Ovary (tissue), 9 donors: ENCODE measurements around the gene FLNA. TPM values are rescaled to one million over a fixed set of nuclear protein-coding genes. Genes with fewer than 3 reads are reported as not detected.

Experiments
- DNase-seq, 5 donors: peaks; one replicate each; pipeline ENCODE4 v3.0.0-alpha.2; 2019 to 2020
- H3K27ac ChIP-seq, 2 donors: fragments of 200-600 bp; one replicate each; pipeline versions ENCODE4 v1.5.1 to v1.8.0; 2019 to 2022
- H3K27me3 ChIP-seq: fragments of 200-600 bp; one replicate; pipeline ENCODE4 v1.8.0; 2022
- H3K36me3 ChIP-seq: fragments of 200-600 bp; sonication (generic); one replicate; pipeline ENCODE4 v1.5.1; 2019
- H3K4me1 ChIP-seq: one replicate; pipeline ENCODE4 v1.8.1; 2013; ENCODE audit warnings: mild to moderate bottlenecking, moderate library complexity; ENCODE audit not compliant: insufficient read depth
- H3K4me3 ChIP-seq: fragments of 200-600 bp; sonication (generic); one replicate; pipeline ENCODE4 v1.5.1; 2017
- H3K9me3 ChIP-seq, 2 donors: fragments of 200-600 bp in 1 of 2; sonication (generic) in 1 of 2; one replicate each; pipeline versions ENCODE4 v1.5.1 to v1.8.1; 2013 to 2019; ENCODE audit warnings: mild to moderate bottlenecking in 1 of 2, moderate library complexity in 1 of 2
- EP300 ChIP-seq: sonication (generic); formaldehyde crosslinking; IDR thresholded peaks from one replicate; pipeline ENCODE4 v1.6.1; 2017; ENCODE audit warnings: antibody characterized with exemption
- POLR2A ChIP-seq: fragments of 450-650 bp; IDR thresholded peaks from one replicate; pipeline ENCODE4 v1.6.1; 2017; ENCODE audit warnings: antibody characterized with exemption, mild to moderate bottlenecking, moderate library complexity
- WGBS, 3 donors: extraction: QIAGEN DNeasy Blood & Tissue Kit in 1 of 3; methylation state at CpG; one replicate each; pipeline versions ENCODE4 v1.1.5 to v1.1.7; 2013 to 2017; 5-methylcytosine and 5-hydroxymethylcytosine counted together
- intact Hi-C, 4 donors: fragments of 100-400 bp; cut with DNase I; formaldehyde crosslinking; loops; one replicate each; pipeline versions ENCODE4 v1.11.0 to v1.15.1; 2022 to 2023
- polyA plus RNA-seq, 2 donors: library from polyadenylated mRNA; stranded (reverse); fragments of 200-250 nt in 1 of 2; fragments of 350-450 nt in 1 of 2; fragmentation: Illumina TruSeq in 1 of 2; extraction: RNeasy Lipid Tissue Mini Kit (QIAGEN cat#74804) in 1 of 2; gene quantifications; one replicate each; pipeline ENCODE4 v1.2.3, GENCODE V29; 2013 to 2014
- total RNA-seq, 7 donors: library from RNA; depleted of rRNA in 2 of 7; stranded (reverse); fragments of >200 nt in 2 of 7; fragmentation: NEBNext Ultra II Directional in 3 of 7; extraction: Animal tissue kit (Norgen Biotek cat#: 25700) in 3 of 7; gene quantifications; one replicate each; pipeline versions ENCODE4 v1.1.0 to v1.2.4, GENCODE V29; 2016 to 2023
- TF ChIP-seq, protein P1 (sequence below), 3 donors: fragments of 450-650 bp in 2 of 3; fragments of 200-600 bp in 1 of 3; IDR thresholded peaks; one replicate each; pipeline versions ENCODE4 v1.5.1 to v1.8.0; 2016 to 2022; ENCODE audit warnings: antibody characterized with exemption in 3 of 3, mild to moderate bottlenecking in 1 of 3
- donor health status: DM: no; HTN: no; CAD: no; lungs with moderate emphysema.
- donor health status: DM: no; HTN: no; CAD: no.
- donor health status: Bipolar disorder and iron deficiency.
- donor health status: DM: yes; HTN: yes; CAD: no.
- donor health status: DM: no; HTN: no; CAD: no.
- donor health status: DM: yes; HTN: yes; CAD: no.

Gene FLNA
- total and polyA plus RNA-seq, 9 donors: 327 to 2,249 (median 885) TPM

DNA sequence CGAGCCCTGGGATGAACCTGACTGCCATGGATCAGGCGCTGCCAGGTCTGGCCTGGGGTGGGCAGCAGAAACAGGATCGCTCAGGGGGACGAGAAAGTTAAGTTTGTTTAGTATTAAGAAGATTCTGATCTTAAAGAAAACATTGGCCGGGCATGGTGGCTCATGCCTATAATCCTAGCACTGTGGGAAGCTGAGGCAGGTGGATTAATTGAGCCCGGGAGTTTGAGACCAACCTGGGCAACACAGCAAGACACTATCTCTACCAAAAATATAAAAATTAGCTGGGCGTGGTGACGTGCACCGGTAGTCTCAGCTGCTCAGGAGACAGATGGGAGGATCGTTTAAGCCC lies 696 bp upstream of the FLNA start:
- intact Hi-C loops: no loop called here
- no peaks in the 10 kb centered on the region for H3K36me3 ChIP-seq
- no peaks in the 10 kb centered on the region for H3K4me1 ChIP-seq
- no peak for DNase-seq
- peak overlapping the region; percentile 76 to 77 for H3K27ac ChIP-seq
- H3K9me3 ChIP-seq: no peaks in the 10 kb centered on the region
- H3K27me3 ChIP-seq: no peaks in the 10 kb centered on the region
- H3K4me3 ChIP-seq: peak overlapping the region; percentile 55
- WGBS, 3 donors: 63 to 65% (median 64%) methylated on average over 10 of the region's 10 CpGs
- TF ChIP-seq POLR2A: no peak
- TF ChIP-seq, protein P1, sequence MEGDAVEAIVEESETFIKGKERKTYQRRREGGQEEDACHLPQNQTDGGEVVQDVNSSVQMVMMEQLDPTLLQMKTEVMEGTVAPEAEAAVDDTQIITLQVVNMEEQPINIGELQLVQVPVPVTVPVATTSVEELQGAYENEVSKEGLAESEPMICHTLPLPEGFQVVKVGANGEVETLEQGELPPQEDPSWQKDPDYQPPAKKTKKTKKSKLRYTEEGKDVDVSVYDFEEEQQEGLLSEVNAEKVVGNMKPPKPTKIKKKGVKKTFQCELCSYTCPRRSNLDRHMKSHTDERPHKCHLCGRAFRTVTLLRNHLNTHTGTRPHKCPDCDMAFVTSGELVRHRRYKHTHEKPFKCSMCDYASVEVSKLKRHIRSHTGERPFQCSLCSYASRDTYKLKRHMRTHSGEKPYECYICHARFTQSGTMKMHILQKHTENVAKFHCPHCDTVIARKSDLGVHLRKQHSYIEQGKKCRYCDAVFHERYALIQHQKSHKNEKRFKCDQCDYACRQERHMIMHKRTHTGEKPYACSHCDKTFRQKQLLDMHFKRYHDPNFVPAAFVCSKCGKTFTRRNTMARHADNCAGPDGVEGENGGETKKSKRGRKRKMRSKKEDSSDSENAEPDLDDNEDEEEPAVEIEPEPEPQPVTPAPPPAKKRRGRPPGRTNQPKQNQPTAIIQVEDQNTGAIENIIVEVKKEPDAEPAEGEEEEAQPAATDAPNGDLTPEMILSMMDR (IDR thresholded peaks at IDR 0.05): no peak
- no peak for TF ChIP-seq EP300

DNA sequence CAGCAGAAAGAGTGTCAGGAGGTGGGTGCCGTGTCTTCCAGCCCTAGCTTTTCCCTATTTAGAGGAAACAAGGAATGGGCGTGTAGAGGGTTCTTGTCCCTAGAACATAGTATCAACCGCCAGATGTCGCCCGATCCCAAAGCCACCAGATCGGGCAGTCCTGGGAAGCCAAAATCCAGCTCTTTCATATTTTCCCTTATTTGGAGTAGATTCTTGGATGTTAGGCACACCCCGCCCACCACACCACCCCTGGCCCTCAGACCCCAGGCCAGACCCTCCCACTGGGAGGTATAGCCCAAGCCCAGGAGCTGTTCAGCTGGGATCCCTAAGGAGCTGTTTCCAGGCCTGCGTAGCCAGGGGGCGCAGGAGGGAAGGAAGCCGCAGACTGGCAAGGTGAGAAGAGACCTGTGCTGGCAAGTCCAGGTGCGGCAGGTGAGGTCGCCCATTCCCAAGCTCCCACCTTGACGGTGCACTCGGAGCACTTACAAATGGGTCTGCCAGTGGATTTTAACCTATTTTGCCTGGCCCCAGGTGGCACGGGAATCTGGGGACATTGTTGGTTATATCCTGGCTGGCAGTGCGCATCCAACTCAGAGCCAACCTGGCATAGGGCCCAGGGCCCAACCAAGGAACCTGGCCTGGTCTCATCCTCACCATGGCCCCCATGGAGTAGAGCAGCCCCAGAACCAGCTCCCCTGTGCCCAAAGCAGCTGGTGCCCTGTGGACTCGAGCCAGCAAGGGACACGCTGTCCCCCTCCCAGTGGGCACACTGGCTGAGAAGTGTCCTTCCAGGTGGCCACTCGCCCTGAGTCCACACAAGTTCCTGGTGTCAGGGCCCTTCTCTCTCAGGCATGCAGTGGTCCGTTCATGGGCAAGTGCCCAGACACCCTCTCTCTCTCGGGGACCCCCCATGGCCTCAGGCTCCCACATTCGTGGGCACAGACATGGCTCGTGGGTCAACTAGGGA lies 811 bp downstream of the FLNA start:
- no peaks in the 10 kb centered on the region for H3K36me3 ChIP-seq
- no peaks in the 10 kb centered on the region for H3K27me3 ChIP-seq
- H3K27ac ChIP-seq: peak overlapping the region; percentile 76 to 77
- H3K9me3 ChIP-seq: no peaks in the 10 kb centered on the region
- peak overlapping the region; percentile 55 for H3K4me3 ChIP-seq
- 38 to 44% (median 41%) methylated on average over 23 of the region's 23 CpGs for WGBS, 3 donors
- TF ChIP-seq POLR2A (no peak), EP300 (no peak)
- TF ChIP-seq, protein P1 (IDR thresholded peaks at IDR 0.05): peak; percentile 21 to 67 (median 57)
- peak; percentile 63 to 76 (median 70) for DNase-seq
- H3K4me1 ChIP-seq: no peaks in the 10 kb centered on the region
- intact Hi-C loops: no loop called here

DNA sequence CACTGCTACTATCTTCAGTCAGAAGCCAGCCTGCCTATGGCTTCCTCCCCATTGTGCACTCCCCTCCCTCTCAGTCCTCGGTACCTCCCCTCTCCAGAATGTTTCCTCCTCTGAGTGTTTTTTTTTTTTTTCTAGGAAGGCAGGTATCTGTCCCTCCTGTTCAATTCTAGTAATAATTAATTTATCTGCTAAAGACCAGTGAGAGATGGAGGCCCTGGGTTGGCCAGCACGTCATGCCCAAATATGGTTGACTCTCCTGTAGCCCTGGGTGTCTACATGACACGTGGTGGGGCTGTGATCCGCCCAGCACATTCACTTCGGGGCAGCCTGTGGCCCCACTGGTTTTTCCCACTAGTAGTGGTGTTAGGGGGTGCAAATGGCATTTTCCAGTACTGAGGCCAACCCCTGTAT lies 1.8 kb downstream of the FLNA start:
- intact Hi-C loops: no loop called here
- peaks cover 7% of the 10 kb centered on the region for H3K4me1 ChIP-seq
- H3K27ac ChIP-seq: peak overlapping the region in 1 of 2 donors; percentile 6
- H3K36me3 ChIP-seq: no peaks in the 10 kb centered on the region
- TF ChIP-seq, protein P1 (IDR thresholded peaks at IDR 0.05): no peak
- WGBS, 3 donors: 36 to 47% (median 43%) methylated on average over 5 of the region's 5 CpGs
- peak overlapping the region; percentile 55 for H3K4me3 ChIP-seq
- DNase-seq: no peak
- no peaks in the 10 kb centered on the region for H3K9me3 ChIP-seq
- H3K27me3 ChIP-seq: no peaks in the 10 kb centered on the region

DNA sequence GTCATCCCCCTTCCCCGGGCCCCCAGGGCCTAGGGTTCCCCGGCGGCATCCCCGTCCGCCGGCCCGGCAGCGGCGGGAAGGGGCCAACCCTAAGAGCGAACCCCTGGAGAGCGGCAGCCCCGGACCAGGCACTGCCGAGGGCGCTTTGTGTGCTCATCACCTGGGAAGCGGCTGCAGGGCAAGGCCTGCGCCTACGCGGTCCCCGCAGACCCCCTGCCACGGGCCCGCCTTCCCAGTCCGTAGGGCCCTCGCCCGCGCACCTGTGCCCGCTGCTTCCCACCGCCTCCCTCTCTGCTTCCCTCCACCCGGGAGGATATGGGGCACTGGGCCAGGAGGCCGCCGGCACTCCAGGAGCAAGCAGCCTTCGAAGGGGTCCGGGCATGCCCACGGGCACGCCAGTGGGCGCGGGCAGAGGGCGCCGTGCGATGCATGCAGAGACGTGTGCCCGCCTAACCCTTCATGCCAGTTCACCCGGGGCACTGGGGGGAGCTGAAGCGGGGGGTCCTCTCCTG lies 2.6 kb downstream of the FLNA start:
- H3K9me3 ChIP-seq: no peaks in the 10 kb centered on the region
- H3K27ac ChIP-seq: peak overlapping the region; percentile 20 to 50
- intact Hi-C loops: no loop called here
- peak overlapping the region; percentile 55 for H3K4me3 ChIP-seq
- peaks cover 7% of the 10 kb centered on the region for H3K4me1 ChIP-seq
- TF ChIP-seq EP300: no peak
- no peak for TF ChIP-seq POLR2A
- TF ChIP-seq, protein P1 (IDR thresholded peaks at IDR 0.05): no peak
- WGBS, 3 donors: 43 to 62% (median 52%) methylated on average over 17 to 43 of the region's 43 CpGs
- peak; percentile 50 to 67 (median 66) for DNase-seq
- H3K36me3 ChIP-seq: no peaks in the 10 kb centered on the region
- H3K27me3 ChIP-seq: no peaks in the 10 kb centered on the region
